SK-N-SH treated with all-trans-retinoic acid at 6 μM for 48 hours (cell line): ENCODE data around the gene TSKS.
A peak's percentile ranks its signal among the peaks of the same experiment; 100 is the strongest.

Experiments
- ATAC-seq: fragments of 200-7000 bp; cut with Tn5 transposase; 3 replicates; pipeline ENCODE4 v1.9.1; 2020; ENCODE audit warnings: mild to moderate bottlenecking, moderate library complexity
- ARNTL ChIP-seq: fragments of 450-650 bp; formaldehyde crosslinking; IDR thresholded peaks from 2 replicates; pipeline ENCODE4 v1.5.0; 2020; ENCODE audit warnings: low read depth, mild to moderate bottlenecking, moderate library complexity, borderline replicate concordance
- BACH2 ChIP-seq: fragments of 250-450 bp; sonication (Bioruptor Pico); IDR thresholded peaks from 2 replicates; pipeline ENCODE4 v1.9.0; 2021; ENCODE audit warnings: mild to moderate bottlenecking, borderline replicate concordance
- CREB5 ChIP-seq: fragments of 250-450 bp; sonication (Bioruptor Pico); IDR thresholded peaks from 2 replicates; pipeline ENCODE4 v1.5.1; 2020; ENCODE audit warnings: low read depth, mild to moderate bottlenecking, moderate library complexity
- CSDC2 ChIP-seq: fragments of 250-450 bp; sonication (Bioruptor Pico); IDR thresholded peaks from 2 replicates; pipeline ENCODE4 v1.5.0; 2020; ENCODE audit warnings: mild to moderate bottlenecking, moderate library complexity
- CSRNP3 ChIP-seq: fragments of 250-450 bp; sonication (Bioruptor Pico); IDR thresholded peaks from 2 replicates; pipeline ENCODE4 v1.5.1; 2021; ENCODE audit warnings: mild to moderate bottlenecking, moderate library complexity
- ESRRG ChIP-seq: fragments of 250-450 bp; sonication (Bioruptor Pico); IDR thresholded peaks from 2 replicates; pipeline ENCODE4 v1.6.1; 2021; ENCODE audit warnings: mild to moderate bottlenecking
- GLIS3 ChIP-seq: fragments of 250-450 bp; sonication (Bioruptor Pico); IDR thresholded peaks from 2 replicates; pipeline ENCODE4 v1.5.0; 2020; ENCODE audit warnings: mild to moderate bottlenecking, moderate library complexity
- ISL1 ChIP-seq: fragments of 250-450 bp; sonication (Bioruptor Pico); IDR thresholded peaks from 2 replicates; pipeline ENCODE4 v2.1.2; 2022; ENCODE audit warnings: mild to moderate bottlenecking, moderate library complexity
- OSR1 ChIP-seq: fragments of 250-450 bp; sonication (Bioruptor Pico); IDR thresholded peaks from 2 replicates; pipeline ENCODE4 v1.8.0; 2022; ENCODE audit warnings: moderate library complexity, mild to moderate bottlenecking, inconsistent platforms
- PATZ1 ChIP-seq: fragments of 250-450 bp; sonication (Bioruptor Pico); IDR thresholded peaks from 2 replicates; pipeline ENCODE4 v1.8.0; 2020; ENCODE audit warnings: mild to moderate bottlenecking, moderate library complexity, borderline replicate concordance
- POU6F1 ChIP-seq: fragments of 250-450 bp; sonication (Bioruptor Pico); IDR thresholded peaks from 2 replicates; pipeline ENCODE4 v1.8.0; 2021; ENCODE audit warnings: low read depth, mild to moderate bottlenecking, moderate library complexity, borderline replicate concordance
- RARB ChIP-seq: fragments of 250-450 bp; sonication (Bioruptor Pico); IDR thresholded peaks from 2 replicates; pipeline ENCODE4 v1.8.0; 2021; ENCODE audit warnings: mild to moderate bottlenecking, moderate library complexity
- SNAI2 ChIP-seq: fragments of 250-450 bp; sonication (Bioruptor Pico); IDR thresholded peaks from 2 replicates; pipeline ENCODE4 v1.5.0; 2020; ENCODE audit warnings: mild to moderate bottlenecking, moderate library complexity
- TCF4 ChIP-seq: fragments of 250-450 bp; sonication (Bioruptor Pico); IDR thresholded peaks from 2 replicates; pipeline ENCODE4 v1.8.0; 2021; ENCODE audit warnings: mild to moderate bottlenecking, moderate library complexity, borderline replicate concordance
- TOX ChIP-seq: fragments of 250-450 bp; sonication (Bioruptor Pico); IDR thresholded peaks from 2 replicates; pipeline ENCODE4 v1.8.0; 2021; ENCODE audit warnings: mild to moderate bottlenecking, moderate library complexity, borderline replicate concordance
- ZFP30 ChIP-seq: fragments of 450-650 bp; formaldehyde crosslinking; IDR thresholded peaks from 2 replicates; pipeline ENCODE4 v1.5.0; 2022; ENCODE audit warnings: mild to moderate bottlenecking, moderate library complexity
- ZNF565 ChIP-seq: fragments of 450-650 bp; formaldehyde crosslinking; conservative IDR thresholded peaks from 2 replicates; pipeline ENCODE4 v1.5.0; 2020; ENCODE audit warnings: low read depth, mild to moderate bottlenecking, moderate library complexity
- ZNF70 ChIP-seq: fragments of 450-650 bp; formaldehyde crosslinking; IDR thresholded peaks from 2 replicates; pipeline ENCODE4 v1.5.0; 2020; ENCODE audit warnings: mild to moderate bottlenecking, moderate library complexity
- ZNF8 ChIP-seq: fragments of 450-650 bp; formaldehyde crosslinking; IDR thresholded peaks from 2 replicates; pipeline ENCODE4 v1.5.0; 2020; ENCODE audit warnings: mild to moderate bottlenecking, moderate library complexity

TSKS gene

GRCh38 chr19:49793561-49793840, 30.4 kb upstream of the TSKS start:
- TF ChIP-seq CREB5 (CRISPR knock-in tag) (no peak), CSRNP3 (CRISPR knock-in tag) (no peak), CSDC2 (no peak), ESRRG (CRISPR knock-in tag) (no peak), RARB (CRISPR knock-in tag) (no peak), ZNF565 (no peak), ZNF8 (no peak), PATZ1 (CRISPR knock-in tag) (no peak), TCF4 (CRISPR knock-in tag) (no peak), ZNF70 (CRISPR knock-in tag) (no peak), ARNTL (CRISPR knock-in tag) (no peak), GLIS3 (no peak), ZFP30 (CRISPR knock-in tag) (no peak), TOX (CRISPR knock-in tag) (no peak), POU6F1 (no peak)

GRCh38 chr19:49792829-49793560, 29.9 kb upstream of the TSKS start:
- no peak for TF ChIP-seq RARB (CRISPR knock-in tag)
- no peak for TF ChIP-seq TCF4 (CRISPR knock-in tag)
- no peak for TF ChIP-seq SNAI2 (CRISPR knock-in tag)
- TF ChIP-seq GLIS3: no peak
- no peak for TF ChIP-seq BACH2 (CRISPR knock-in tag)
- TF ChIP-seq CSDC2: no peak
- no peak for TF ChIP-seq ZNF8
- no peak for TF ChIP-seq ISL1 (CRISPR knock-in tag)
- no peak for TF ChIP-seq PATZ1 (CRISPR knock-in tag)
- no peak for TF ChIP-seq OSR1
- TF ChIP-seq CSRNP3 (CRISPR knock-in tag): no peak
- no peak for TF ChIP-seq ZNF565
- no peak for TF ChIP-seq ZFP30 (CRISPR knock-in tag)
- no peak for TF ChIP-seq ARNTL (CRISPR knock-in tag)
- TF ChIP-seq TOX (CRISPR knock-in tag): no peak
- no peak; the same call in 2 of the 3 replicates for ATAC-seq

More at GRCh38 chr19:49793561-49793840, 30.4 kb upstream of the TSKS start:
- ATAC-seq: peak; percentile 13; the same call in 1 of the 3 replicates
